Measurements from ENCODE around the gene HOXA9.

The HOXA9 gene

DNA sequence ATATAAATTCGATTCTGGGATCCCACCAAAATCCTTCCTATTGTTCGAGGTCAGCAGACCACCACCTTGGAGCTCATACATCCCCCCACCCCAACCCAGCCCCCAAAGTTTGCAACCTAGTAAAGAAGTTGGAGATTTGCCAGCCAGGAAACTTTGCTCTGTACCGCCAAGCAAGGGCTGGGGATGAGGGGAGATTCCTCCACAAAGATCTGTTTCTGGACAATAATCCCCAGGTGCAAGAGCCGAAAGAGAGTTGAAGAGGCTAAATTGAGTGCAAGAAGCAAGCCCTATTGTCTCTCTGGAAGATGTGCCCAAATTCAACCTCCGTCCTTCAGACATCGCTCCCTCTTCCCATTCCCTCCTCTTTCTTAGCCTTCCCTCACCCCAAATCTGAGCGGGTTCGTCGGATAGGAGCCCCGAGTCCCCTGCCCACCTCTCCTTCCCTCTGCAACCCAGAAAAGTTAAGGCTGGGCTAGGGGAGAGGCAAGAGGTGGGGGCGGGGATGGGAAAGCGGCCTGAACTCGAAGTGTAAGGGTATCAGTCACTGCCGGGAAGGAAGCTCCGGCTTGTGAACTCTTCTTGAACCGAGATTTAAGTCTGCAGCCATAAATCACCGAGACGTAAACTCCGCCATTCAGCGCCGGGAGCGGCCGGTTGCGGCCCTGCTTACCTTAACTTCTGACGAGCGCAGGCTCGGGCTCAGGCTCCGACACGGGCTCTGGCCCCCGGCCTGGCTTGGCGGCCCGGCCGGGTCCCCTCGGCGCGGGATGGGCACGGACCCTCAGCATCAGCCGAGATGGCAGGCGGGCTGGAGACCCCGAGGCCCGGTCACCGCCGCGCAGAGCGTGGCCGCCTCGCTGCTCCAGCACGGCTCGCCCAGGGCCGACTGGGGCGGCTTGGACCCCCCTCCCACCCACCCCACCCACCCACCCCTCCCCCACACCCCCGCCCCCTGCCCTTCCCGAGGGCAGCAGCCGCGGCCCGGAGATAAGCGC is 52.1 kb downstream of the HOXA9 start:
- no peak for DNase-seq (ENCODE audit: low read depth)
